Activated naive CD4-positive, alpha-beta T cell treated with anti-CD3 and anti-CD28 coated beads, Interleukin-2, amount 50 U/mL, for 24 hours (primary cell): ENCODE measurements around the gene DUOX1.
A peak's percentile ranks its signal among the peaks of the same experiment; 100 is the strongest.
"Not testable (repeated sequence)": the region's sequence is repeated elsewhere in the genome, so short reads cannot be mapped to it uniquely, and the experiment has no call there.

Source experiments
- H3K27ac Mint-ChIP-seq: one replicate; pipeline ENCODE4 v1.8.0; 2021; ENCODE audit warnings: mild to moderate bottlenecking, mixed read lengths
- H3K27me3 Mint-ChIP-seq: one replicate; pipeline ENCODE4 v1.8.0; 2021; ENCODE audit warnings: mixed read lengths
- H3K36me3 Mint-ChIP-seq: one replicate; pipeline ENCODE4 v1.8.0; 2021; ENCODE audit warnings: mixed read lengths
- H3K4me1 Mint-ChIP-seq: one replicate; pipeline ENCODE4 v1.8.0; 2021; ENCODE audit warnings: mixed read lengths
- H3K4me3 Mint-ChIP-seq: one replicate; pipeline ENCODE4 v1.8.0; 2021; ENCODE audit warnings: mild to moderate bottlenecking, mixed read lengths
- H3K9me3 Mint-ChIP-seq: one replicate; pipeline ENCODE4 v1.8.0; 2021; ENCODE audit warnings: mixed read lengths

DUOX1 gene

DNA sequence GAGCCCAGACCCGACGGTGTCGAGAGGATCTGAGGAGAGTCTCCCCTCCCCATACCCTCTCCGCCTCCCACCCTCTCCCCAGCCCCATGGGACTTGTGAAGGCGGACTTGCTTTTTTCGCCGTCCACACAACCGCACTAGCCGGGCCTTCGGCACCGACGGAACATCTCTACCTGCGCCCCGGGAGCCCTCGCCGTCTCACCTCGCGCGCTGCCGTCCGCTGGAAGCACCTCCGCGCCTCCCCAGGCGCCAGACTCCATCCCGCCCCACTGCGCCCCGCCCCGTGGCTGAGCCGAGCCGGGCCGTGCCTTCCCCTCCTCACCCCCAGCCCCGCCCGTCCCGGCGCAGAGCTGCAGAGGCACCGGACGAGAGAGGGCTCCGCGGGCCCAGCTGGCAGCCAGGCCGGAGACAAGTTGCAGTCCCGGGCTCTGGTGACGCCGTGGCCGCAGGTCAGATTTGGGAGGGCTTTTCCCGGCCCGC is at the start of gene DUOX1, which contains the start of gene DUOXA1:
DUOX1 (plus strand) TSS at position 344 of the 479 bp plus-strand sequence. CDS start 1,973 bp downstream, outside the sequence.
DUOXA1 (minus strand) TSS at position 229 of the 479 bp plus-strand sequence. CDS start 6,865 bp downstream, outside the sequence.
- H3K9me3 Mint-ChIP-seq, result no peaks in the 10 kb centered on the region
- peaks cover 16% of the 10 kb centered on the region for H3K4me1 Mint-ChIP-seq
- no peak within 1 kb of the TSS for H3K27ac Mint-ChIP-seq
- peaks cover 57% of the 10 kb centered on the region for H3K27me3 Mint-ChIP-seq
- no peaks in the 10 kb centered on the region for H3K36me3 Mint-ChIP-seq
- H3K4me3 Mint-ChIP-seq, result peak within 1 kb of the TSS; percentile 63

DNA sequence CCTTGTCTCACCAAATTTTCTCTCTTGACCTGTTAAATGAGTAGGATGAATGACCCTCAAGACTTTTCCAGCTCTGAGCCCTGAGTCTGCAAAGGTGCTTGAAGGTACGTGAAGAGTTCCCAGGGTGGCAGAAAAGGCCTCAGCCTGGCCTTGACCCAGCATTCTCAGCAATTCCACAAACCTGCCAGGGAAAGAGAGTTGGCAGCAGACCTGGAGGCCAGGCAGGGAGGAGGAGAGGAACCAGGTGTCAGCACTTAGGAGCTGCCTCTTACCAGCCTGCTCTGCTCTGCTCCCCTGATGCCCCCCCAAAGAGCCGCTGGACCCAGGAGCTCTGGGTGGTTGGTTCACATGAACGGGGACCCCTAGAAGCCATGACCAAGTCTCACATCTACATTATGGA is 49.2 kb upstream of the DUOX1 start:
- H3K4me1 Mint-ChIP-seq, H3K36me3 Mint-ChIP-seq, H3K27ac Mint-ChIP-seq: not testable (repeated sequence)

DNA sequence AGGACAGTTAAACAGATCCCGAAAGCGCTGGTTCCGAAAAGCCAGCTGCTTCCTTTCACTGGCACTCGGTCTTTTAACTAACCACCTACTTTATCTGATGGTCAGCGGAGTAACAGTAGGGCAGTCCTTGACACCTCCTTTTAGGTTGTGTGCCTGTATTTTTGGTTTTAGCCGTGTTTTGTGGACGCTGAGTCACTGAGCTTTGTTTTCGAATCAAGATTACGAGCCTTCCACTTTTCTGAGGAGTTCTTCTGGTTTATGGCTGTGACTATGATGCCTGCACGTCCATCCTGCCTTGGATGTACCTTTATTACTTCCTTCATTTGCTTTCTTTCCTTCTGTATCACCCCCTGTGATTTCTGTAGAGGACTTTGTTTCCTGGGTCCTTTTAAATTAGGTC is 47.4 kb upstream of the DUOX1 start:
- not testable (repeated sequence) for H3K9me3 Mint-ChIP-seq, H3K36me3 Mint-ChIP-seq, H3K4me3 Mint-ChIP-seq, H3K27ac Mint-ChIP-seq, H3K4me1 Mint-ChIP-seq
- peaks cover 10% of the 10 kb centered on the region for H3K27me3 Mint-ChIP-seq

More for the DNA sequence above, 49.2 kb upstream of the DUOX1 start:
- not testable (repeated sequence) for H3K9me3 Mint-ChIP-seq, H3K4me3 Mint-ChIP-seq, H3K27me3 Mint-ChIP-seq

DNA sequence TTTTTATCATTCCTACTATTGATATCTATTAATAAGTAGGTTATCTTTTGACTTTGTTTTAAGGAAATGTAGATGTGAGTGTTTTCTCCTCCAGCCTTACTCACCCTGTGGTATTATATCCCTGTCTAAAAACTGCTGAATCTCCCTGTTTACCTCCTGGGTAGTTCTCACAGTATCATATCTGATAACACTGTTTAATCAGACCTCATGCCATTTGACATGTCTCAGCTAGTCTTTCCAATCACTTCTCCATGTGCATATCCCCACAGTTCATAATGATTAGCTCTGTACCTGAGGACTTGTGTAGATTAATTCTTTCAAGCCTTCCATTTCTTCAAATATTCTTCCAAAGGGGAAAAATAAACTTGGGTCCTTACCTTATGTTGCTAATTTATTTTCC is 46.6 kb upstream of the DUOX1 start:
- Mint-ChIP-seq H3K27me3 (peaks cover 10% of the 10 kb centered on the region), H3K4me3 (no peak overlapping the region), H3K9me3 (no peaks in the 10 kb centered on the region), H3K4me1 (no peaks in the 10 kb centered on the region), H3K36me3 (no peaks in the 10 kb centered on the region), H3K27ac (no peak overlapping the region)

DNA sequence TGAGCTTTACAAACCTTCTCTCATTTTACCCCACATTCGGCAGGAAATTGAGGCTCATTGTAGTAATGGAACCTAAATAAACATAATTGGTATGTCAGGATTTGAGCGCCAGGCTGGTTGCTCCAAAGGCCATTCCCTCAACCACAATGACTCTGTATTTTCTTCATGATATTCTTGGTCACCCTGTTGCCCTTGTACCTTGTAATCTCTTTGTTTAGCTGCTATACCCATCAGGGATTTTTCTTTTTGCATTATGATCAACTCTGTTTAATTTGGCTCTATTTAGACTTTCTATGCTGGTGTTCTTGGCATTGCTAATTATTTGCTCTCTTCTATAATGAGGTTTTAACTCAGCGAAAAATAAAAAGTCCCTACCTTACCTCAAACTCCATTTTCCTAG is 45.6 kb upstream of the DUOX1 start:
- H3K4me3 Mint-ChIP-seq, result no peak overlapping the region
- H3K4me1 Mint-ChIP-seq, result no peaks in the 10 kb centered on the region
- peaks cover 13% of the 10 kb centered on the region for H3K27me3 Mint-ChIP-seq
- H3K27ac Mint-ChIP-seq, result no peak overlapping the region
- no peaks in the 10 kb centered on the region for H3K36me3 Mint-ChIP-seq
- H3K9me3 Mint-ChIP-seq, result no peaks in the 10 kb centered on the region

DNA sequence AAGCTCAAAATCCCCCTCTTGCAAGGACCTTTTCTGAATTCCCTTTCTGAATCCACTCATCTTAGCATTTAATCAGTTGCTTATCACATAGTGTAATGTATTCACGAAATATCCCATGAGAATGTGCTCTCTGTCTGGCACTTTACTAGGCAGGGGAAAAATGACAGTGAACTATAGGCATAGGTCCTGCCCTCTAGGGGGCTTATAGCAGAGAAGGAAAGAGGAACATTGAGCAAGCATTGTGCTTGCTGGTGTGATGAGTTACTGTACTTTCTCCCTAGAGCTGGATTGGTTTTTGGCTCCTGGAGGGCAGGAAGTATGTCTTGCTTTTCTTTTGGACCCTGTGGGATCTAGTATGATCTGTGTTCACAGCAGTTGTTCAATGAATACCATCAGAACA is 42.3 kb upstream of the DUOX1 start:
- Mint-ChIP-seq H3K4me1 (no peaks in the 10 kb centered on the region), H3K4me3 (no peak overlapping the region), H3K27ac (no peak overlapping the region), H3K36me3 (no peaks in the 10 kb centered on the region), H3K9me3 (no peaks in the 10 kb centered on the region), H3K27me3 (peaks cover 17% of the 10 kb centered on the region)

DNA sequence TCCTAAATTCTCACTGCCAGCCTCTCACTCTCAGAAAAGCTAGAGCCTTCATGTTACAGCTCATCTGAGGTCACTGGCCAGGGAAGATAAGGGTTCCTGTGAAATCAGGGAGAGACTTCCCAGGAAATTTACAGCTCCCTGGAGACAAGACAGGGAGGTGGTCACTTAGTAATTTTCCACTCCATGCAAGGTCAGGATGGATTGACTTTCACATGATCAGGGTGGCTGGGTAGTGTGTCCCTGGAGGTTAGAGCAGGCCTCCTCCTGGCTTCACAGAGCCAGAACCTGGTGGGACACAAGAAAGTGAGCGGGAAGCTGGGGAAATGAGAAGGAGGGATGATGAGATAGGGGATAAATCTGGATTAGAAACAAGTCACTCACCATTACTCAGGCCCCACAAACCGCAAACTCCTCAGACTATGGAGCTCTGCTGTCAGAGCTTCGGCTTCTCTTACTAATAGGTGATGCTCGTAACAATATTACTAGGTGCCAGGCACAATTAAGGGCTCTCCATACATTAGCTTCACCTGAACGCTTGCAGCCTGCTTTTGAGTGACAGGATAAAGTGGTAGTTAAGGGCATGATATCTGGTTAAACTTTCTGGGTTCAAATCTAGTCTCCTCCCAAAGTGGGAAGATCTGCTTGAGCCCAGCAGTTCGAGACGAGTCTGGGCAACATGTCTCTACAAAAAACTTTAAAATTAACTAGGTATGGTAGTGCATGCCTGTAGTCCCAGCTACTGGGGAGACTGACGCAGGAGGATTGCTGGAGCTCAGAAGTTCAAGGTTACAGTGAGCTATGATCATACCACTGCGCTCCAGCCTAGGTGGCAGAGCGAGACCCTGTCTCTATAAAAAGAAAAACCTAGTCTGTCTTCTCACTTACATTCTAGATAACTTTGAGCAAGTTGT is 40.7 kb upstream of the DUOX1 start:
- H3K27ac Mint-ChIP-seq, result no peak overlapping the region
- H3K9me3 Mint-ChIP-seq, result no peaks in the 10 kb centered on the region
- no peaks in the 10 kb centered on the region for H3K4me1 Mint-ChIP-seq
- H3K27me3 Mint-ChIP-seq, result peaks cover 15% of the 10 kb centered on the region
- no peak overlapping the region for H3K4me3 Mint-ChIP-seq
- H3K36me3 Mint-ChIP-seq, result no peaks in the 10 kb centered on the region

DNA sequence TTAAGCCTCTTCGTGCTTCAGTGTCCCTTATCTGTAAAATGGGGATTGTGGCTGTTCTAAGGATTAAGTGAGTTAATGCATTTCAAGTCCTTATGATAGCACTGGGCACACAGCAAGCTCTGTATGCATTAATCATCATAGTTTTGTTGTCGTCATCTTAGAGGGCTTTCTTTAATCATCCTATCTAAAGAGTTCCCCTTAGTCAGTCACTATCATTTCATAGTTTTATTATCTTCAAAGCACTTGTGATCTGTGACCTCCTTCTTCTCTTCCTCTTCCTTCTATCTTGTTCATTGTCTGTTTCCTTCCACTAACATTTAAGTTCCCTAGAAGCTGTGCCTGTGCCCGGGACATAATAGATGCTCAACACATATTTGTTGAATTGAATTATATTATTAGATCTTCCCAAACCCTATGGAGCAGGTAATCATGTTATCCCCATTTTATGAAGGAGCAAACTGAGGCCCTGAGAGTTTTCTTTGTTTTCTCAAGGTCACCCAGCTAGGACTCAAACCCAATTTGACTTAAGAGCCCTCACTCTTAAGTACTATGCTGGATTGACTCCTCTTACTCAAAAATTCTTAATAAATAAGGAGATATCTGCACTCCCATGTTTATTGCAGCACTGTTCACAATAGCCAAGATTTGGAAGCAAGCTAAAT is 40.0 kb upstream of the DUOX1 start:
- H3K4me1 Mint-ChIP-seq, result no peaks in the 10 kb centered on the region

DNA sequence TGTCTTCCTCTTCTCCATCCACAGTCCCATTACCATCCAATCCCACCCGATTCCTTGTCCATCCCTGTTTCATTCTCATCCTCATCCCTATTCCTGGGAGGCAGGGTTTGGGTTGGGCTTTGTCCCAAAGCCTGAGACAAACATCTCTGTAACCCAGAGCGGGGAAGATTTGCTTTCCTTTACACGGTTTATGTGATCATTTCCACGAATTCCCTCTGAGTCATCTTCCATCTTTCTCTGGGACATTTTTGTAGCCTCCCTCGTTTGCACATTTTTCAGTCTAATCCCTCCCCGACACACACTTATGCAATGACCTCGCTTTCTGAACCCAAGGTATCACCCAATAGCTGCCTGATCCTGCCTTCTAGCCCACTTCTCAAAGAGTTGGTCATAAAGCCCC is 38.6 kb upstream of the DUOX1 start:
- no peaks in the 10 kb centered on the region for H3K36me3 Mint-ChIP-seq
- no peaks in the 10 kb centered on the region for H3K9me3 Mint-ChIP-seq
- H3K27ac Mint-ChIP-seq, result no peak overlapping the region
- H3K27me3 Mint-ChIP-seq, result peaks cover 10% of the 10 kb centered on the region
- no peaks in the 10 kb centered on the region for H3K4me1 Mint-ChIP-seq
- no peak overlapping the region for H3K4me3 Mint-ChIP-seq

More for the DNA sequence above, 40.0 kb upstream of the DUOX1 start:
- H3K4me3 Mint-ChIP-seq, result no peak overlapping the region
- H3K27ac Mint-ChIP-seq, result no peak overlapping the region
- no peaks in the 10 kb centered on the region for H3K36me3 Mint-ChIP-seq
- no peaks in the 10 kb centered on the region for H3K9me3 Mint-ChIP-seq
- peaks cover 15% of the 10 kb centered on the region for H3K27me3 Mint-ChIP-seq

- no peaks in the 10 kb centered on the region for H3K9me3 Mint-ChIP-seq
These were observed 38.2 kb upstream of the DUOX1 start for GRCh38 chr15:45091576-45091975.

GRCh38 chr15:45093013-45093412 is 36.8 kb upstream of the DUOX1 start:
- peaks cover 9% of the 10 kb centered on the region for H3K27me3 Mint-ChIP-seq
- H3K27ac Mint-ChIP-seq, result no peak overlapping the region
- H3K36me3 Mint-ChIP-seq, result no peaks in the 10 kb centered on the region
- no peak overlapping the region for H3K4me3 Mint-ChIP-seq
- H3K4me1 Mint-ChIP-seq, result no peaks in the 10 kb centered on the region
- H3K9me3 Mint-ChIP-seq, result no peaks in the 10 kb centered on the region

More at GRCh38 chr15:45091576-45091975, 38.2 kb upstream of the DUOX1 start:
- Mint-ChIP-seq H3K4me3 (no peak overlapping the region), H3K27me3 (peaks cover 10% of the 10 kb centered on the region), H3K4me1 (no peaks in the 10 kb centered on the region), H3K27ac (no peak overlapping the region), H3K36me3 (no peaks in the 10 kb centered on the region)

DNA sequence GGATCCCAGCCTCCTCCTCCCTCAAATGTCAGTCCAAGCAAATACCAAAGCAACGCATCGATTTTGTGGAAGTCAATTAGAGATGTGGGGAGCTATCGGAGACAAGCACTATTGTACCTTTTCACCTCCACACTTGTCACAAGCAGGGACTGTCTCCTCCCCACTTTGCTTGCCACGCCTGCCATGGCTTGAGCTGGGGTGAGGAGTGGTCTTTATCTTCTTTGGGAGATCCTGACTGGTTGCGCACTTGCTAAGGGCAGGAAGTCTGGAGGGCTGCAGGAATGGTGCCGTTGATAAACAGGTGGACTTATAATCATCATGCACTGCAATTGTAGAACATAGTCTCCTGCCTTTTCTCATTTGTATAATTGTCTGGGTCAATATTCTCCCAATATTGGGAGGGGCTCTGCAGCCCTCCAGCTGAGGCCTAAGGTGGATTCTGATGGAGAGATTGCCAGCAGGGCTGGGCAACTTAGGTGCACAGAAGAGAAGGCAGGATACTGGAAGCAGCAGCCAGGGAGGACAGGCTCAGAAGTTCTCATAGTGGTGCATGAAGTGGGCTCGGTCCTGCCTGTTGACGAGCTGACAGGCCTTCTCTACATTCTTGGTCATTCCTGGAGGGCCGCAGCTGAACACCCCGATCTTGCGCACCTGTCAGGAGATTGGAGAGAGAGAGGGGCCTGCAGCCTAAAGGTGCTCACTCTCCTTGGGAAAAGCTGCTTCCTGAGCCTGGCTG is 36.0 kb upstream of the DUOX1 start:
- H3K36me3 Mint-ChIP-seq, result no peaks in the 10 kb centered on the region
- H3K4me1 Mint-ChIP-seq, result no peaks in the 10 kb centered on the region
- H3K4me3 Mint-ChIP-seq, result no peak overlapping the region
- no peak overlapping the region for H3K27ac Mint-ChIP-seq
- H3K9me3 Mint-ChIP-seq, result no peaks in the 10 kb centered on the region
- peaks cover 7% of the 10 kb centered on the region for H3K27me3 Mint-ChIP-seq

DNA sequence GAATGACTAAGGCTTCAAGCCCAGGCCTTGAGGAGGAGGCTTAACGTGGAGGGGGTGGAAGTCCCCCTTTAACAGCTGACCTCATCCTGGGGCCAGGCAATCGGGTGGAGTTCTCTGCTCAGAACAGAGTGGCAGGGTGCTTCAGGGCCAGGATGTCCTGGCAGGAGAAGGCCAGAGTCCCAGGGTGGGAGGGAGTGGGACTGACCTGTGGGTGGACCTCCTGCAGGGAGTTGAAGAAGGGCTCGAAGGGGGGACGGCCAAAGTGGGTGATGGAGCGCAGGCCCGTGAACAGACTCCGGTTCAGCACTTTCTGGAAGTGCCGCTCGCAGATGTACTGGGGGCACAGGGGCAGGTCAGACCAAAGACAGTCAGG is 35.5 kb upstream of the DUOX1 start:
- H3K27ac Mint-ChIP-seq, result no peak overlapping the region
- no peaks in the 10 kb centered on the region for H3K4me1 Mint-ChIP-seq
- H3K27me3 Mint-ChIP-seq, result peaks cover 6% of the 10 kb centered on the region
- H3K36me3 Mint-ChIP-seq, result no peaks in the 10 kb centered on the region
- no peak overlapping the region for H3K4me3 Mint-ChIP-seq
- H3K9me3 Mint-ChIP-seq, result no peaks in the 10 kb centered on the region

- H3K27me3 Mint-ChIP-seq, result peaks cover 3% of the 10 kb centered on the region
- H3K4me1 Mint-ChIP-seq, result no peaks in the 10 kb centered on the region
- no peaks in the 10 kb centered on the region for H3K9me3 Mint-ChIP-seq
- no peaks in the 10 kb centered on the region for H3K36me3 Mint-ChIP-seq
- H3K4me3 Mint-ChIP-seq, result no peak overlapping the region
- no peak overlapping the region for H3K27ac Mint-ChIP-seq
These were observed 34.1 kb upstream of the DUOX1 start for GRCh38 chr15:45095661-45096060.

DNA sequence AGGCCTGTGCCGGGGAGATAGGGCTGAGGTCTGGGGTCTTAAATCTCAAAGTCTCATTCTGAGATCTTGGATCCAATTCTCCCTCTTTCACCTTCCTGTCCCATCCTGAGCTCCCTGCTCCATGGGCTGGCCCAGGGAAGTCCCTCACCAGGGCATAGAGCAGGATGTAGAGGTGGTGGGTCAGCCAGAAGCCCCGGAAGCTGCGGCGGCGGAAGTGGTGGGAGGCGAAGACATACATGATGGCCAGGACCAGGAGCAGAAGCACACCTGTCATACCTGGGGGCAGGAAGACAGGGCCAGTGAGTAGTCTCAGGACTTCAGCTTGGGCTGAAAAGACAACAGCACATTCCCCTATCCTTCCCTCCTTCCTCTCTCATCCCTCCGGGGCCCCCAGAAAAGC is 32.3 kb upstream of the DUOX1 start:
- no peaks in the 10 kb centered on the region for H3K36me3 Mint-ChIP-seq
- H3K4me1 Mint-ChIP-seq, result no peaks in the 10 kb centered on the region
- peaks cover 3% of the 10 kb centered on the region for H3K27me3 Mint-ChIP-seq
- H3K27ac Mint-ChIP-seq, result no peak overlapping the region
- no peaks in the 10 kb centered on the region for H3K9me3 Mint-ChIP-seq
- no peak overlapping the region for H3K4me3 Mint-ChIP-seq
